ENCODE data around the gene RXFP3. TPM values are rescaled to one million over a fixed set of nuclear protein-coding genes. Genes with fewer than 3 reads are reported as not detected.
A peak's percentile ranks its signal among the peaks of the same experiment; 100 is the strongest.
"Not testable (repeated sequence)": the region's sequence is repeated elsewhere in the genome, so short reads cannot be mapped to it uniquely, and the experiment has no call there.

The RXFP3 gene
- total and polyA plus RNA-seq, 2 experiments from 2014 or later, result not detected

DNA sequence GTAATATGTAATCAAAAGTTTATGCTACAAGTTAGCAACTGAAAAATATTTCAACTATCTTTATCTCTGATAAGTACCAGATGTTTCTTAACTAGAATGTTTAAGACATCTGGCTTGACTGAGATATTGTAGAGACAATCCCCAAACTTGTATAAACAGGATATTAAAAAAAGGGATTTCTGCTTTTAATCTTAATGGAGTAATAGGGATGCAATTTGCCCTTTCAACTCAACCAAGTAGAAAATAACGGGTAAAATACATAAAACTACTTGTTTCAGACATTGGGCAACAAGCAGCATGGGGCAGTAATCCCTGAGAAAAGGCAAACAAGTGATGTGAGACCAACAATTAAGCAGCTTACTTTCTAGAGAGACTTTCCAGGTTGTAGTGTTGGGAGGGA, 35.0 kb upstream of the RXFP3 start:
- no peaks in the 10 kb centered on the region for H3K9me3 ChIP-seq (ENCODE audit: low read depth)
- 0 to 11% methylated on average over 1 of the region's 1 CpG for WGBS, 2 experiments (ENCODE audit: low coverage in 1 of 2, low lambda C conversion rate in 2 of 2, missing lambda C conversion rate in 2 of 2)
- no peaks in the 10 kb centered on the region for H3K27me3 ChIP-seq (replicated peaks; ENCODE audit: insufficient read depth)
- DNase-seq, result peak; percentile 4
- H2AFZ ChIP-seq, result no peak overlapping the region
- H3K9me2 ChIP-seq (ENCODE audit: insufficient read depth), result peaks cover 3% of the 10 kb centered on the region; the same call in 1 of the 2 replicates
- no peaks in the 10 kb centered on the region for H3K79me2 ChIP-seq (ENCODE audit: insufficient read depth)
- H3K4me2 ChIP-seq (ENCODE audit: unreplicated experiment), result no peak overlapping the region
- in situ Hi-C loops (cut with MboI), result no loop called here
- no peak overlapping the region for H3K9ac ChIP-seq
- no peaks in the 10 kb centered on the region for H3K36me3 ChIP-seq (ENCODE audit: low read depth)
- H3K4me1 ChIP-seq (ENCODE audit: insufficient read depth), result no peaks in the 10 kb centered on the region
- H4K20me1 ChIP-seq (ENCODE audit: insufficient read depth), result no peaks in the 10 kb centered on the region
- no peak overlapping the region for H3K27ac ChIP-seq
- H3F3A ChIP-seq (ENCODE audit: insufficient read depth), result peaks cover 5% of the 10 kb centered on the region; the same call in 1 of the 2 replicates
- H3K4me3 ChIP-seq, result no peak overlapping the region
- TF ChIP-seq EZH2 (IDR thresholded peaks at IDR 0.05; ENCODE audit: insufficient read depth, poor library complexity, severe bottlenecking), result no peak
- no peak for TF ChIP-seq EZH2phosphoT487 (IDR thresholded peaks at IDR 0.05; ENCODE audit: insufficient read depth, low read depth)

GRCh38 chr5:33903118-33903517, 33.1 kb upstream of the RXFP3 start:
- Histone ChIP-seq H3K27me3 (replicated peaks; ENCODE audit: insufficient read depth) (no peaks in the 10 kb centered on the region), H3K36me3 (ENCODE audit: low read depth) (no peaks in the 10 kb centered on the region), H3K9me2 (ENCODE audit: insufficient read depth) (no peaks in the 10 kb centered on the region), H3K4me3 (no peak overlapping the region), H3K27ac (no peak overlapping the region), H3K9me3 (ENCODE audit: low read depth) (no peaks in the 10 kb centered on the region), H3F3A (ENCODE audit: insufficient read depth) (peaks cover 5% of the 10 kb centered on the region; the same call in 1 of the 2 replicates), H3K9ac (no peak overlapping the region), H4K20me1 (ENCODE audit: insufficient read depth) (no peaks in the 10 kb centered on the region), H3K79me2 (ENCODE audit: insufficient read depth) (no peaks in the 10 kb centered on the region), H2AFZ (no peak overlapping the region), H3K4me2 (ENCODE audit: unreplicated experiment) (no peak overlapping the region), H3K4me1 (ENCODE audit: insufficient read depth) (no peaks in the 10 kb centered on the region)
- TF ChIP-seq EZH2phosphoT487 (IDR thresholded peaks at IDR 0.05; ENCODE audit: insufficient read depth, low read depth), result no peak
- no peak for TF ChIP-seq EZH2 (IDR thresholded peaks at IDR 0.05; ENCODE audit: insufficient read depth, poor library complexity, severe bottlenecking)
- DNase-seq, result no peak
- WGBS, 2 experiments (ENCODE audit: low coverage in 1 of 2, low lambda C conversion rate in 2 of 2, missing lambda C conversion rate in 2 of 2), result 66 to 81% methylated on average over 2 of the region's 2 CpGs
- in situ Hi-C loops (cut with MboI), result no loop called here

DNA sequence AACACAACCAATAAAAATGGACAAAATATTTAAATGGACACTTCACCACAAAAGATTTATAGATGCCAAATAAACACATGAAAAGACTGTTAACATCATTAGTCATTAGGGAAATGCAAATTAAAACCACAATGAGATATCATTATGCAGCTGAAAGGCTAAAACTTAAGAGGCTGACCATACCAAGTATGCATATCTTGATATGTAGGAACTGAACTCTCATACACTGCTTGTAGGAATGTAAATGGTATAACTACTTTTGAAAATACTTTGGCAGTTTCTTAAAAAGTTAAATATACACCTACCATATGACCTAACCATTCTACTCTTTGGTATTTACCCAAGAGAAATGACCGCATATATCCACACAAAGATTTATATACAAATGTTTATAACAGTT, 30.8 kb upstream of the RXFP3 start:
- H3K36me3 ChIP-seq (ENCODE audit: low read depth), result no peaks in the 10 kb centered on the region
- 97 to 98% methylated on average over 1 of the region's 1 CpG for WGBS, 2 experiments (ENCODE audit: low coverage in 1 of 2, low lambda C conversion rate in 2 of 2, missing lambda C conversion rate in 2 of 2)
- no peak overlapping the region for H3K4me3 ChIP-seq
- in situ Hi-C loops (cut with MboI), result no loop called here
- no peak for DNase-seq
- no peaks in the 10 kb centered on the region for H3K79me2 ChIP-seq (ENCODE audit: insufficient read depth)
- no peaks in the 10 kb centered on the region for H3K9me3 ChIP-seq (ENCODE audit: low read depth)
- TF ChIP-seq EZH2 (IDR thresholded peaks at IDR 0.05; ENCODE audit: insufficient read depth, poor library complexity, severe bottlenecking) (no peak), EZH2phosphoT487 (IDR thresholded peaks at IDR 0.05; ENCODE audit: insufficient read depth, low read depth) (no peak)
- H3K9ac ChIP-seq, result no peak overlapping the region
- no peaks in the 10 kb centered on the region for H3K9me2 ChIP-seq (ENCODE audit: insufficient read depth)
- no peaks in the 10 kb centered on the region for H3K4me1 ChIP-seq (ENCODE audit: insufficient read depth)
- no peaks in the 10 kb centered on the region for H3K27me3 ChIP-seq (replicated peaks; ENCODE audit: insufficient read depth)
- H3K4me2 ChIP-seq (ENCODE audit: unreplicated experiment), result no peak overlapping the region
- H3K27ac ChIP-seq, result no peak overlapping the region
- H4K20me1 ChIP-seq (ENCODE audit: insufficient read depth), result no peaks in the 10 kb centered on the region
- H3F3A ChIP-seq (ENCODE audit: insufficient read depth), result peaks cover 5% of the 10 kb centered on the region; the same call in 1 of the 2 replicates
- H2AFZ ChIP-seq, result no peak overlapping the region

DNA sequence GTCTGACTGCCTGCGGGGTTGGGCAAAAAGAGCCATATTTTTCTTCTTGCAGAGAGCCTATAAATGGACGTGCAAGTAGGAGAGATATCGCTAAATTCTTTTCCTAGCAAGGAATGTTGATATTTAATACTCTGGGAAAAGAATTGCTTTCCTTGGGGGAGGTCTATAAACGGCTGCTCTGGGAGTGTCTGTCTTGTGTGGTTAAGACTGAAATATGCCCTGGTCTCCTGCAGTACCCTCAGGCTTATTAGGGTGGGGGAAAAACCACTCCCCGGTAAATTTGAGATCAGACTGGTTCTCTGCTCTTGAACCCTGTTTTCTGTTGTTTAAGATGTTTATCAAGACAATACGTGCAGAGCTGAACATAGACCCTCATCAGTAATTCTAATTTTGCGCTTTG, 29.9 kb upstream of the RXFP3 start:
- H4K20me1 ChIP-seq (ENCODE audit: insufficient read depth); DNase-seq; in situ Hi-C loops (cut with MboI): not testable (repeated sequence)

GRCh38 chr5:33914844-33915243, 21.3 kb upstream of the RXFP3 start:
- 80 to 86% methylated on average over 3 of the region's 3 CpGs for whole genome bisulfite sequencing, 2 experiments (ENCODE audit: low coverage in 1 of 2, low lambda C conversion rate in 2 of 2, missing lambda C conversion rate in 2 of 2)
- not testable (repeated sequence) for H4K20me1 ChIP-seq (ENCODE audit: insufficient read depth); DNase-seq

More for the DNA sequence above, 29.9 kb upstream of the RXFP3 start:
- not testable (repeated sequence) for H3K27ac ChIP-seq; H3K27me3 ChIP-seq (replicated peaks; ENCODE audit: insufficient read depth); H3F3A ChIP-seq (ENCODE audit: insufficient read depth); H3K36me3 ChIP-seq (ENCODE audit: low read depth); H2AFZ ChIP-seq; H3K9ac ChIP-seq; H3K4me1 ChIP-seq (ENCODE audit: insufficient read depth); H3K79me2 ChIP-seq (ENCODE audit: insufficient read depth); H3K9me2 ChIP-seq (ENCODE audit: insufficient read depth); H3K9me3 ChIP-seq (ENCODE audit: low read depth); H3K4me3 ChIP-seq; H3K4me2 ChIP-seq (ENCODE audit: unreplicated experiment)
- 61 to 68% methylated on average over 7 of the region's 7 CpGs for WGBS, 2 experiments (ENCODE audit: low coverage in 1 of 2, low lambda C conversion rate in 2 of 2, missing lambda C conversion rate in 2 of 2)

More at GRCh38 chr5:33914844-33915243, 21.3 kb upstream of the RXFP3 start:
- H3K9me2 ChIP-seq (ENCODE audit: insufficient read depth); H3K79me2 ChIP-seq (ENCODE audit: insufficient read depth); H3K36me3 ChIP-seq (ENCODE audit: low read depth); H3F3A ChIP-seq (ENCODE audit: insufficient read depth); H3K9me3 ChIP-seq (ENCODE audit: low read depth); H3K9ac ChIP-seq; H3K4me2 ChIP-seq (ENCODE audit: unreplicated experiment); H3K4me1 ChIP-seq (ENCODE audit: insufficient read depth); H2AFZ ChIP-seq; H3K27me3 ChIP-seq (replicated peaks; ENCODE audit: insufficient read depth); H3K4me3 ChIP-seq; H3K27ac ChIP-seq; in situ Hi-C loops (cut with MboI): not testable (repeated sequence)

All from GM23248 (cell line).